ENCODE measurements around the gene MAFF.

MAFF gene

GRCh38 chr22:38193580-38193979 lies 8.2 kb upstream of the MAFF start:
- Histone ChIP-seq H3K23ac (ENCODE audit: low read length in 2 of 2) (no peak overlapping the region), H4K8ac (ENCODE audit: low read length) (no peak overlapping the region), H3K79me1 (replicated peaks; ENCODE audit: low read length, poor library complexity, severe bottlenecking) (no peaks in the 10 kb centered on the region), H2BK12ac (ENCODE audit: low read length in 2 of 2) (peak overlapping the region in 1 of 2 experiments; percentile 67), H3K9me3 (ENCODE audit: control insufficient read depth, low read length) (no peaks in the 10 kb centered on the region), H2AFZ (ENCODE audit: low read depth, low read length) (no peak overlapping the region), H3K18ac (ENCODE audit: low read depth in 1 of 2, low read length in 2 of 2) (no peak overlapping the region), H3K4ac (ENCODE audit: low read depth in 1 of 2, low read length in 2 of 2) (no peak overlapping the region), H3K27ac (ENCODE audit: low read length, poor library complexity, severe bottlenecking) (no peak overlapping the region), H3K4me3 (ENCODE audit: insufficient read depth in 1 of 2, low read depth in 1 of 2, low read length in 2 of 2) (no peak overlapping the region), H3K9ac (ENCODE audit: low read length) (no peak overlapping the region), H2BK15ac (ENCODE audit: low read depth, poor library complexity, severe bottlenecking) (no peak overlapping the region), H3K36me3 (ENCODE audit: control insufficient read depth in 1 of 2, insufficient read depth in 2 of 2, low read depth in 1 of 2, low read length in 2 of 2) (no peaks in the 10 kb centered on the region), H3K14ac (ENCODE audit: low read length in 2 of 2) (no peak overlapping the region), H2BK120ac (ENCODE audit: low read depth, low read length) (no peak overlapping the region), H4K91ac (ENCODE audit: low read length) (no peak overlapping the region), H3K27me3 (ENCODE audit: control insufficient read depth in 1 of 2, insufficient read depth in 1 of 2, low read length in 2 of 2) (no peaks in the 10 kb centered on the region), H3K4me1 (ENCODE audit: control insufficient read depth, insufficient read depth, low read depth, low read length) (peaks cover 8% of the 10 kb centered on the region), H3K4me2 (ENCODE audit: low read length, poor library complexity, severe bottlenecking) (no peak overlapping the region), H2AK5ac (ENCODE audit: low read length, severe bottlenecking) (no peak overlapping the region), H2BK5ac (ENCODE audit: low read depth, low read length, poor library complexity, severe bottlenecking) (no peak overlapping the region)
- DNase-seq = no peak
- WGBS = 62% methylated on average over 6 of the region's 6 CpGs

GRCh38 chr22:38196791-38197419 lies 4.9 kb upstream of the MAFF start:
- no peak overlapping the region for H2BK5ac ChIP-seq (ENCODE audit: low read depth, low read length, poor library complexity, severe bottlenecking)
- H4K8ac ChIP-seq (ENCODE audit: low read length) = no peak overlapping the region
- no peak overlapping the region for H4K91ac ChIP-seq (ENCODE audit: low read length)

GRCh38 chr22:38199826-38200559 lies 1.8 kb upstream of the MAFF start:
- no peak overlapping the region for H2AFZ ChIP-seq (ENCODE audit: low read depth, low read length)
- H3K9me3 ChIP-seq (ENCODE audit: control insufficient read depth, low read length) = no peaks in the 10 kb centered on the region
- H3K27me3 ChIP-seq (ENCODE audit: control insufficient read depth in 1 of 2, insufficient read depth in 1 of 2, low read length in 2 of 2) = no peaks in the 10 kb centered on the region
- peak overlapping the region in 1 of 2 experiments; percentile 3 for H2BK12ac ChIP-seq (ENCODE audit: low read length in 2 of 2)
- H4K91ac ChIP-seq (ENCODE audit: low read length) = peak overlapping the region; percentile 82
- no peak overlapping the region for H3K4ac ChIP-seq (ENCODE audit: low read depth in 1 of 2, low read length in 2 of 2)
- no peak overlapping the region for H3K4me2 ChIP-seq (ENCODE audit: low read length, poor library complexity, severe bottlenecking)
- WGBS = 93% methylated on average over 9 of the region's 10 CpGs
- no peak overlapping the region for H3K14ac ChIP-seq (ENCODE audit: low read length in 2 of 2)
- H3K23ac ChIP-seq (ENCODE audit: low read length in 2 of 2) = no peak overlapping the region
- H3K4me1 ChIP-seq (ENCODE audit: control insufficient read depth, insufficient read depth, low read depth, low read length) = peaks cover 18% of the 10 kb centered on the region
- H3K9ac ChIP-seq (ENCODE audit: low read length) = no peak overlapping the region
- no peak overlapping the region for H3K4me3 ChIP-seq (ENCODE audit: insufficient read depth in 1 of 2, low read depth in 1 of 2, low read length in 2 of 2)
- peak overlapping the region; percentile 26 for H2BK15ac ChIP-seq (ENCODE audit: low read depth, poor library complexity, severe bottlenecking)
- H3K27ac ChIP-seq (ENCODE audit: low read length, poor library complexity, severe bottlenecking) = no peak overlapping the region
- H2BK120ac ChIP-seq (ENCODE audit: low read depth, low read length) = no peak overlapping the region
- H4K8ac ChIP-seq (ENCODE audit: low read length) = no peak overlapping the region
- peak overlapping the region; percentile 44 for H2AK5ac ChIP-seq (ENCODE audit: low read length, severe bottlenecking)
- no peaks in the 10 kb centered on the region for H3K36me3 ChIP-seq (ENCODE audit: control insufficient read depth in 1 of 2, insufficient read depth in 2 of 2, low read depth in 1 of 2, low read length in 2 of 2)
- H3K18ac ChIP-seq (ENCODE audit: low read depth in 1 of 2, low read length in 2 of 2) = no peak overlapping the region
- no peak overlapping the region for H2BK5ac ChIP-seq (ENCODE audit: low read depth, low read length, poor library complexity, severe bottlenecking)
- DNase-seq = no peak
- peaks cover 8% of the 10 kb centered on the region for H3K79me1 ChIP-seq (replicated peaks; ENCODE audit: low read length, poor library complexity, severe bottlenecking)

More at GRCh38 chr22:38196791-38197419, 4.9 kb upstream of the MAFF start:
- Histone ChIP-seq H3K4me1 (ENCODE audit: control insufficient read depth, insufficient read depth, low read depth, low read length) (peaks cover 12% of the 10 kb centered on the region), H3K79me1 (replicated peaks; ENCODE audit: low read length, poor library complexity, severe bottlenecking) (no peaks in the 10 kb centered on the region), H2AFZ (ENCODE audit: low read depth, low read length) (no peak overlapping the region), H3K23ac (ENCODE audit: low read length in 2 of 2) (no peak overlapping the region), H2BK120ac (ENCODE audit: low read depth, low read length) (no peak overlapping the region), H3K18ac (ENCODE audit: low read depth in 1 of 2, low read length in 2 of 2) (no peak overlapping the region), H3K27me3 (ENCODE audit: control insufficient read depth in 1 of 2, insufficient read depth in 1 of 2, low read length in 2 of 2) (no peaks in the 10 kb centered on the region), H2BK12ac (ENCODE audit: low read length in 2 of 2) (no peak overlapping the region), H2AK5ac (ENCODE audit: low read length, severe bottlenecking) (no peak overlapping the region), H3K9ac (ENCODE audit: low read length) (peak overlapping the region; percentile 73), H3K4me3 (ENCODE audit: insufficient read depth in 1 of 2, low read depth in 1 of 2, low read length in 2 of 2) (peak overlapping the region in 1 of 2 experiments; percentile 47), H3K9me3 (ENCODE audit: control insufficient read depth, low read length) (no peaks in the 10 kb centered on the region), H3K4ac (ENCODE audit: low read depth in 1 of 2, low read length in 2 of 2) (no peak overlapping the region), H3K36me3 (ENCODE audit: control insufficient read depth in 1 of 2, insufficient read depth in 2 of 2, low read depth in 1 of 2, low read length in 2 of 2) (no peaks in the 10 kb centered on the region), H3K4me2 (ENCODE audit: low read length, poor library complexity, severe bottlenecking) (no peak overlapping the region), H3K27ac (ENCODE audit: low read length, poor library complexity, severe bottlenecking) (no peak overlapping the region), H3K14ac (ENCODE audit: low read length in 2 of 2) (no peak overlapping the region), H2BK15ac (ENCODE audit: low read depth, poor library complexity, severe bottlenecking) (no peak overlapping the region)
- WGBS = 82% methylated on average over 19 of the region's 19 CpGs
- no peak for DNase-seq

GRCh38 chr22:38201371-38201710 lies 453 bp upstream of the MAFF start:
- H3K4me3 ChIP-seq (ENCODE audit: insufficient read depth in 1 of 2, low read depth in 1 of 2, low read length in 2 of 2) = peak overlapping the region; percentile 32 to 74
- H2AK5ac ChIP-seq (ENCODE audit: low read length, severe bottlenecking) = peak overlapping the region; percentile 14
- 24% methylated on average over 7 of the region's 8 CpGs for WGBS
- H3K4me2 ChIP-seq (ENCODE audit: low read length, poor library complexity, severe bottlenecking) = peak overlapping the region; percentile 75
- peak overlapping the region; percentile 96 for H4K8ac ChIP-seq (ENCODE audit: low read length)
- peak overlapping the region; percentile 65 for H3K9ac ChIP-seq (ENCODE audit: low read length)
- peak overlapping the region; percentile 25 for H4K91ac ChIP-seq (ENCODE audit: low read length)
- no peaks in the 10 kb centered on the region for H3K27me3 ChIP-seq (ENCODE audit: control insufficient read depth in 1 of 2, insufficient read depth in 1 of 2, low read length in 2 of 2)
- peak overlapping the region in 1 of 2 experiments; percentile 80 for H3K4ac ChIP-seq (ENCODE audit: low read depth in 1 of 2, low read length in 2 of 2)
- no peak for DNase-seq
- peak overlapping the region; percentile 7 for H3K27ac ChIP-seq (ENCODE audit: low read length, poor library complexity, severe bottlenecking)
- H3K9me3 ChIP-seq (ENCODE audit: control insufficient read depth, low read length) = no peaks in the 10 kb centered on the region
- H2BK120ac ChIP-seq (ENCODE audit: low read depth, low read length) = peak overlapping the region; percentile 71
- no peak overlapping the region for H3K23ac ChIP-seq (ENCODE audit: low read length in 2 of 2)
- H3K18ac ChIP-seq (ENCODE audit: low read depth in 1 of 2, low read length in 2 of 2) = peak overlapping the region; percentile 40 to 87
- H2BK5ac ChIP-seq (ENCODE audit: low read depth, low read length, poor library complexity, severe bottlenecking) = no peak overlapping the region
- H3K14ac ChIP-seq (ENCODE audit: low read length in 2 of 2) = no peak overlapping the region
- peaks cover 29% of the 10 kb centered on the region for H3K4me1 ChIP-seq (ENCODE audit: control insufficient read depth, insufficient read depth, low read depth, low read length)
- peaks cover 13% of the 10 kb centered on the region for H3K79me1 ChIP-seq (replicated peaks; ENCODE audit: low read length, poor library complexity, severe bottlenecking)
- no peaks in the 10 kb centered on the region for H3K36me3 ChIP-seq (ENCODE audit: control insufficient read depth in 1 of 2, insufficient read depth in 2 of 2, low read depth in 1 of 2, low read length in 2 of 2)
- H2BK12ac ChIP-seq (ENCODE audit: low read length in 2 of 2) = peak overlapping the region; percentile 55 to 91
- peak overlapping the region; percentile 80 for H2BK15ac ChIP-seq (ENCODE audit: low read depth, poor library complexity, severe bottlenecking)
- H2AFZ ChIP-seq (ENCODE audit: low read depth, low read length) = peak overlapping the region; percentile 77

Measured in mesenchymal stem cell (in vitro differentiated cells and primary cell).